Fibroblast of lung (primary cell): ENCODE measurements around the gene KIF15.
A peak's percentile ranks its signal among the peaks of the same experiment; 100 is the strongest.

Experiments
- CTCF ChIP-seq, 2 donors: IDR thresholded peaks in 1 of 2; conservative IDR thresholded peaks in 1 of 2; 1 replicate in 1 of 2; 2 replicates in 1 of 2; pipeline ENCODE4 v1.5.1; 2011 to 2012; ENCODE audit warnings: low read length in 2 of 2, control low read depth in 1 of 2, inconsistent platforms in 1 of 2, low read depth in 1 of 2, mild to moderate bottlenecking in 1 of 2
- EZH2 ChIP-seq: IDR thresholded peaks from 2 replicates; pipeline ENCODE4 v1.5.1; 2012; ENCODE audit warnings: low read length, control low read depth, mild to moderate bottlenecking; ENCODE audit errors: missing control alignments

DNA sequence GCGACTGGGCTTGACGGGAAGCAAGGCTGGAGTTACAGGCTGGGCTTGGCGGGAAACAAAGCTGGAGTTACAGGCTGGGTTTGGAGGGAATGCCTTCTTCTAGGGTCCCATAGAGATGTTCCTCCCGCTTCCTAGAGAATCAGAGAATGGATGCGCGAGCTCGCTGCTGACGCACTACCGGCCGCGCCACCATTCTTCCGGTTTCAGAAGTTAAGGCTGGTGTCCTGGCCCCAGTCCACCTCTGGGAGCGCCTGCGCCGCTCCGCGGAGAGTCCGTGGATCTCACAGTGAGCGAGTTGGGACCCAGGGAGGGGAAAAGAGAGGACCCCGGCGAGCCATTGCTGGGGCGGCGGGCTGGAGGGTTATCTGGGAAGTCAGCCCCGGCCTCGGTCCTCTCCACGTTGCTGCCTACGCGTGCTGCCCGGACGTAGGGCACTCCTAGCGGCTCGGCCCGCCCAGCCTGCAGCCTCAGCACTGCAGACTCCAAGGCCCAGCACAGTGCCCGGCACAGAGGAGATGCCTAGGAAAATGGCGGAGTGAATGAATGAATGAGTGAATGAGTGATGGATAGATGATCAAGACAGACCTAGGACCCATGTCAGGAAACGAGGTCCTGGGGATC is 49.0 kb upstream of the KIF15 start, which contains the start of gene ZNF502:
- TF ChIP-seq CTCF (conservative IDR thresholded peaks at IDR 0.05 in 1 of 2, IDR thresholded peaks at IDR 0.05 in 1 of 2; ENCODE audit: low read depth in 1 of 2, low read length in 2 of 2) (peak; percentile 20 to 30), EZH2 (no peak)
